Activated gamma-delta T cell treated with anti-CD3 and anti-CD28 coated beads, Interleukin-2, amount 50 U/mL, for 16 hours (primary cell): ENCODE measurements around the gene RIMS1.

Experiments used
- DNase-seq: peaks from one replicate; pipeline ENCODE4 v3.0.0-alpha.2; 2020; ENCODE audit warnings: low read depth

Gene RIMS1

DNA sequence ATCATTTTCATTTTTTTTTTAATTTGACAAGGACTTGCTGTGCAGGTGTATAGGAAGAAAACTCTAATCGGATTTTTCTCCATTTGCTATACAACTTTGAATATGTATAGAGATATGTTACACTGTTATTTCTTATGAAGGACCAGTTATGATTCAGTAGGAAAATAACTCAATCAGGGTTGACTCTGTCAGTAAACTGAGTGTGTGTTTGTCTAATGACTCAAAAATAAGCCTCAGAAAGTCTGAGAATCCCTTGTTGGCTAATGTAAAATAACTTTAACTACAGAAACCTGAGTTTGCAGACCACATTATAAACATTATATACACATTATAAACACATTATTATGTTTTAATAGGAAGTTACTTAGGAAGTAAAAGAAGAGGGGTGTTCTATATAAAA lies 352.6 kb downstream of the RIMS1 start:
- DNase-seq: no peak

DNA sequence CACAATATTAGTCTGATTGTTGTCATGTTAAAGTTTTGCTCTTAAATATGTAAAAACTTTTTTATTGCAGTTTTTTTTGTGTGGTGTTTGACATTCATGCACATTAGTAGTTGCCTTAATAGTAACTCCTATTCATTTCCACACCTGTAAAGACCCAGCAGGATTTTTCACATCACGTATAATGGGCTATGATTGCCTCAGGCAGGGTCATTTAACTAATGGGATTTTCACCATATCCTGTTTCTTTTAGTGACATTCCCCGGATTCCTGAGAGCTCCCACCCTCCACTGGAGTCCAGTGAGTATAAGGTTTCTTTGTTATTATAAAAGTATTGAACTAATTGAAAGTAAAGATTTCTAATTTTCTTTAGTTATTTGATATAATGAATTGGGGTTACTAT lies 359.2 kb downstream of the RIMS1 start:
- DNase-seq: no peak

DNA sequence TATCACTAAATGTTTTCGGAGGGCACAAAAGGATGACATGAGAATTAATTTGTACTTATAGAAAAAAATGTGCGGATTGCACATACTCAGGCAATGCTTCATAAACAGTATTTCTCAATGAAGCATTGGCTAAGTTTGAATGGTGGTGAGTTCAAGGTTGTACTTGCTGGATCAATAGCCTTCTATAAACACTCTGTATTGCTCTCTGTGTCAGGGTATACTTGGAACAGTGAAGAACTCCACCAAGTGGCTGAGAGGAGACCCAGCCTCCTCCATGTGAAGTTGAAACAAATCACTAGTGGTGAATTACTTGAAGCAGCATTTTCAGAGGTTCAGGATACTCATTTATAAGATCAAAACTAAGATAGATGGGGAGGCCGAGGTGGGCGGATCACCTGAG lies 360.6 kb downstream of the RIMS1 start:
- no peak for DNase-seq

DNA sequence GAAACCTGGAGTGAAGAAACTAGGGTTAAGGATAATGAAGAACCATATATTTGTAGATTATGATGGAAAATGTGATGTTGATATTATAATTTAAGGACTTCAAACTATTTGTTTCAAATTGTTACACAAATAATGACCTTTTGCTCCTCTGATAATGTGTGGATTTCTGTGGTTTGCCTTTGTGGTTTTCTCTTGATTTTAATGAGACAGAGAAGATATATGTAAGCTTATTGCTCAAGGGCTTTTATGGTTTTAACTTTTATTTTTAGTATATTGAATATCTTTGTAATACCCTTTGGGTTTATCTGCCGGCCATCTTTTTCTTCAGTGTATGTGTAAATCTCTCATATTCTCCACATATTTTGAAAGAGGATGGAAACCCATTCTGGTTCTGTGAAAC lies 362.3 kb downstream of the RIMS1 start:
- no peak for DNase-seq

DNA sequence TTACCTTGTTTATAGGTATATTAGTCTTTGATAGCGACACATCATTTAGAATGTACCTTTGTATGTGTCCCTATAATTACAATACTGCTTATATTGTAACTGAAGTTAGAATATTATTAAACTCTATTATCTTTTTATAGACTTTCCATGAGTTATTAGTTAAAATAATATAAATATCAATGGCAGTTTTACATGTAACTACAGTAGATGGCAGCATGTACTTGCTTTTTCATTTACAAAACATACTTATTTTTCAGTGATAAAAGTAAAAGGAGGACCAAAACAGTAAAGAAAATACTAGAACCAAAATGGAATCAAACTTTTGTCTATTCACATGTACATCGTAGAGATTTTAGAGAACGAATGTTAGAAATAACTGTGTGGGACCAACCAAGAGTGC lies 364.3 kb downstream of the RIMS1 start:
- DNase-seq: no peak

DNA sequence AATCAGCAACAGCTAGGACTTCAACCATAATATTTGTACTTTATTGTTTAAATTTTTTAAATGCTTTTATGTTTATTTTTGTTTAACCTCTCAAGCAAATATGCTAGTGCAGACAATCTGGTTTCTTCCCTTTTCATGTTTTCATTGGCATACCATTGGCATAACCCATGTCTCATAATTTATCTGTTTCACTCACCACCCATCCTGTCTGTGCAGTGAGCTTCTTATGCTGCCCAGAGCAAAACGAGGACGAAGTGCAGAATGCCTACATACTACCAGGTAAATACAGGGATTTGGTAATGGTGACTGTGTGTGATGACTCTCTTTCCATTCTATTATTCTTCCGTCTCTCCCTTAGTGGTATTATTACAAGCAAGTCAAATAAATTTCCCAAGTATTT lies 374.1 kb downstream of the RIMS1 start:
- no peak for DNase-seq

DNA sequence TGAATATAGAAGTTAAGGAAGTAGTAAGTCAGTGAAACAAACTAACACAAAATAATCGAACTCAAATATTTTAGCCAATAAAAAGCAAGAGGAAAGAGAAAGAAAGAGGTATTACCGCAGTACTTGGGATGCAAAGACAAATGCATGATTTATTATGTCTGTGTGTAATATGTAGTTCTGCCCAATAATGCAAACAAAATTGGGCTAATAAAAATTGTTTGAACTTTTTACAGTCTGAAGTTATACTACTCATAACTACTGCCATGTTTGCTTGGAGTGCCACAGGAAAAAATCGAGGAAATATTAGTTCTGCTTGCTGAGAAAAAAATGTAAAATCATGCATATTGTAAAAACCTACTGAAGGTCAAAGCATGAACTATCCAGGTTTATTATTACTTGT lies 375.2 kb downstream of the RIMS1 start:
- DNase-seq: no peak

DNA sequence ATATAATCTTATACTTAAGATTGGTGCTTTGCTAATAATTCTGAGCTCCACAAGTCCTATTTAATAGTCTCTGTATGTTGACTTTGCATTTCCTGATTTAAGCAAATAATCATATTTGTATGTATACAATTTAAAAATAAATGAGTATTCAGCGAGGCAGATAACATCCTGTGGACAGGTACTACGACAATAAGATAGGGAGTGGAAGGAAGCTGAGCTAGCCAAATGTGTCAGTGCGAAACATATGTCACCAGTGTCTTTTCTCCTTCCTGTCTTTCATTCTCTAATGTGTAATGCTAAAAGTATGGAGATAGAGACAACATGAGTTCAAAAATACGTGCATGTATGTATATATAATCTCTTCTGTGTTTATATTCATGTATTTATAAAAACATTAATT lies 375.9 kb downstream of the RIMS1 start:
- no peak for DNase-seq

DNA sequence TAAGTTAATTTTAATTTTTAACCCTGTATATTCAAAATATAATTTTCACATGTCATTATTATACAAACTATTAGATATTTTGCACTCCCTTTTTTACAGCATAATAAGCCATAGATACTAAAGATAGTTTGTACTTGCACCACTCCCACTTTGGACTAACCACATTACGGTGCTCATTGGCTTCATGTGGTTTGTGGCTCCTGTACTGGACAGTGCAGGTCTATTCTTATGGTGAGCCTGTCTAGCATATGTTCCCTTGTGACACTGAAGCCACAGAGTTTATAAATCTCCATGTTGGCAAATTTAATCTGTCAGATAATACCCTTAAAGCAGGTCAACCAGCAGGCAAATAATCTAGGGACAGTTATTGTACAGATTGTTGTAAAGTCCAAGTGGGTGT lies 381.1 kb downstream of the RIMS1 start:
- no peak for DNase-seq

DNA sequence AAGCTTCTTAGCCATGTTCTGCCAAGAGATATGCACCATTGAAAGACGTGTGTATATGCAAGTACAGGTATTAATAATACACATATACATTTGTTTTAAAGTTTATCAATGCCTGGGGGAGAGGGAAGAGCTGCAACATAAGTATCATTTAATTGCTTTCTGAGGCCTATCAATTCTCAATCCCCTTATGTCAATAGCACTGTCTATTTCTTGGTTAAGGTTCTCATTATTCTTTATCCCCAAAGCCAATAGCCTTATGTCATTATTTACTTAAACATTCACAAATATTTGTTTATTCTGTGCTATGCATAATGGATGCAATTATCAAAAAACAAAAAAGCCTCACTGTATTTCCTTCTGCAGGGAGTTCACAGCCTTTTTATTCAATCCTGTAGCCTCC lies 385.2 kb downstream of the RIMS1 start:
- no peak for DNase-seq

DNA sequence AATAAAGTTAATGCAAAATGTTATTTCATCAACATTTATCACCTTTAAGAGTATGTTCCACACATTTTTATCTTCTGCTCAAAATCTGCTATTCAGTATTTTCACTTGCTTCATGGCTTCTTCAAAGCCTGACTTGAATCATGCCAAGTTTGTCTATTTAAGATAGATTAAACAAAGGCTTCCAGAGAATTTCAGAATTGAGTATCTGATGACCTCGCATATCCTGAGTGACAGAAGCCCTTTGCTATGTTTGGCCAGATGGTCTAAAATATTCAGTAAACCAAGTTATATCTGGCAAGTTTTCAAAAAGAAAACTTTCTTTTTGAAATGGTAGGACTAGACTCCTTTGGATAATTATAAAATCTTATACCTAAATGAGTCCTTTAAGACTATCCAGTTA lies 386.6 kb downstream of the RIMS1 start:
- no peak for DNase-seq

DNA sequence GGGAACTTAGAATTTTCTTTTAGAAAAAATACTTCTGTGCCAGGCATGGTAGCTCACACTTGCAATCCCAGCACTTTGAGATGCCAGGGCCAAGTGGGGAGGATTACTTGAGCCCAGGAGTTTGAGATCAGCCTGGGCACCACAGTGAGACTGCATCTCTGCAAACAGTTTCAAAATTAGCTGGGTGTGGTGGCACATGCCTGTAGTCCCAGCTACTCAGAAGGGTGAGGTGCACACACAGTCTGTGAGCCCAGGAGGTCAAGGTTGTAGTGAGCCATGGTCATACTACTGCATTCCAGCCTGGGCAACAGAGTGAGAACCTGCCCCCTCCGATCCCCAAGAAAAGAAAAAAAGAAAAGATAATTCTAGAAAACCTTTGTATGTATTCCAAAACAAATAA lies 389.5 kb downstream of the RIMS1 start:
- no peak for DNase-seq

DNA sequence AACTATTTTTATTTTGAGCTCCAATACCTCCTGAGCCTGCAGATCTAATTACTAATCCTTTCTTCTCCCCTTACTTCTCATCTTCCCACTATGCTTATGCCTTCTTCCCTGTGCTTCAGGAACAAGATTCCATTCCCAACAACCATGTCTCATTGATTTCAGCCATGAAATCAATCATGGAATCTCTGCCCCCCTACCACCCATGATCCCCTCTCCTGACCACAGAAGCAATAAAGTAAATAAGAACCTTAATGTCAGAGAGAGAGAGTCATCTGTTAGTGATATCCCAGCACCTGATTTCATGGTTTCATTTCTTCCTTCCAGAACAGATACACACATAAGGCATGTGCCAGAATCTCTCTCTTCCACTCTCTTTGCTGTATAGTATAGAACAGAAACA lies 395.9 kb downstream of the RIMS1 start:
- no peak for DNase-seq

DNA sequence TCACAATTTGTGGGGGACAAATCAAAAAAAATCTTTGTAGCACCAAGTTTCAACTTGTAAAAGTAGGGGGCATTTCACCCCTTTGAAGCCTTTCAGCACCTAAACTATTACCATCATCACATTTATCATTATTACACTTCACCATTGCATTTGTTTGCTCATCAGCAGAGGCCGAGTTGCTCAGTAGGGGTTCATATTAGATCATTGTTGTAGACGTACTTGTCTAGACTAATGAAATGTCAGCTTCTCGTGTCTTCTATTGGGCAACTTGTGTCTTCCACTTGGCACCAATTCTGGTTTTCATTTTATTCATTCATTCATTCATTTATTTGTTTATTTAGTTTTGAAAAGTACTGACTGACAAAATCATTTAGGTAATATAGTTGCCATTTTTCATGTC lies 397.2 kb downstream of the RIMS1 start:
- DNase-seq: no peak

DNA sequence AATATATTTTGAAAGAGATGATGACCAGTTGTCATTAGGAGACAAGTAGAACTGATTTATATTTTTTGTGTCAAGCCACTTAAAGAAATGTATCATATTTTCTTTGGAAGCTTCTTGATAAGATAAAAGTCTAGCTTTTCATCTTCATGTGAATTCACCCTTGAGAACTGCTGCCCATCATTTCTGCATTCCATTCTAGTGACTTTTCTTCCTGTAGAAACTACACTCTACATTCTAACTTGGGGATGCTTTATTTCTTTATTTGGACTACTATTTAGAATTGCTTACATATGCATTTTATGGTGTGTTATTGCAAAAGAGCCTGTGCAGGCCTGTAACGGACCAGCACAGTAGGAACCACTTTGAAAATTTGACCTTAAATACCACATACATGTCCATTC lies 400.6 kb downstream of the RIMS1 start:
- DNase-seq: no peak

DNA sequence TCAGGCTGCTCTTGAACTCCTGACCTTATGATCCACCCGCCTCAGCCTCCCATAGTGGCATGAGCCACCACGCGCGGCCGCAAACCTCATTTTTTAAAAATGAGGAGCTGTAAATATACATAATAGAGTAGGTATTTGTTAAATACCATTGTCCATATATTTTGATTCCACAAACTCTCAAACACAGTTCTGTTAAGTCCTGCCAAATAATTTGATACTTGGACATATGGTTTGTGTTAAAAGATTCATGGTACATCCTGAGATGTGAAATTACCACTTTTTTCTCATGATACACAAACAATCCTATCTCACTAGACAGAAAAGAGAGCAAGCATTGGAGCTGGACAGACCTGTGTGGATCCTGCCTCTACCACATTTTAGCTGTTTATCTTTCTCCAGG lies 401.5 kb downstream of the RIMS1 start:
- no peak for DNase-seq

DNA sequence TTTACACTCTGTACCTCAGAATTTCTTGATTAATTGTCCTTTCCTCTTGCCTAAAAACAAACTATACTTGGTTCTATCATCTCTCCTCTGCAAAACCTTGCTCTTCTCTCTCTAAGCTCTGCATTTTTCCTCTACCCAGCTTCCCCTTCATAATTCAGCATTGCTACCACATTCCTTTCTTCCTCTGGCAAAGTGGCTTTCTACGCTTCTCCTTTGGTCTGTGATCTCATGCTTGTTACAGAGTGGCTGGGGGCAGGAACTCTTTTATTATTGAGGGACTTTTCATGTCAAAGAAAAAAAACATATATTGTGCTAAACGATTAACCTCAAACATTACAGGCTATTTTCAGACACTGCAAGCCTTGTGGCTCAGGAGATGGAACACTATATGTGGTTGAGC lies 402.2 kb downstream of the RIMS1 start:
- DNase-seq: no peak

DNA sequence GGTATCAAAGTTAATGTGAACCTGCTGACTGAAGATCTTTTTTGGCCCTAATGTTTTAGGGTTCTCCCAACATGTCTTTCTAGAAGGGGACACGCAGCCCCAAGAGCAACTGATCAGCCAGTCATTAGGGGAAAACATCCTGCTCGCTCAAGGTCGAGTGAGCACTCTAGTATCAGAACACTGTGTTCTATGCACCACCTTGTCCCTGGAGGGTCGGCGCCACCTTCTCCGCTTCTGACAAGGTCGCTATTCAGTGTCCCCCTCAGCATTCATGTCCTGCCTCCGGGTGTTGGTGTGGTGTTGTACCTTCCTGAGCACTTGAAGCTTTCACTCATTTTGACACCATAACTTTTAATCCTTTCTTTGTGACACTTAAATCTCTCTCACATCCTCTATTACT lies 404.3 kb downstream of the RIMS1 start:
- no peak for DNase-seq

DNA sequence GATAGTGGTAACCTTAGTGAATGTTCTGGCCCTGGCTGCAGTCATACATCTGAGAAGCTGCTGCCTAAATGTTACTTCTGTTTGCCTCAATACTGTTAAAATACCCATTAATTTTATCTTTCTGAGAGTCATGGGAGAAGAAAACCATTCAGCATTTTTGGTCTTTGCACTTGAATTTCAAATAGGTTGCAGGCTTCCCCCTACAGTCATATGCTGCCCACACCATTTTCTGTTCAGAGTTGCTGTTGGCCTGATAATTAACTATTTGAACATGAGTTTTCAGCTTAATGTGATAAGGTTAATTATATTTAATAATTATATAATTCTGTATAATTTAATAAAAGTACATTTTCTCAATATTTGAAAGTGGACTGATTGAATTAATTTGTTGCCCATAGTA lies 410.0 kb downstream of the RIMS1 start:
- DNase-seq: no peak

DNA sequence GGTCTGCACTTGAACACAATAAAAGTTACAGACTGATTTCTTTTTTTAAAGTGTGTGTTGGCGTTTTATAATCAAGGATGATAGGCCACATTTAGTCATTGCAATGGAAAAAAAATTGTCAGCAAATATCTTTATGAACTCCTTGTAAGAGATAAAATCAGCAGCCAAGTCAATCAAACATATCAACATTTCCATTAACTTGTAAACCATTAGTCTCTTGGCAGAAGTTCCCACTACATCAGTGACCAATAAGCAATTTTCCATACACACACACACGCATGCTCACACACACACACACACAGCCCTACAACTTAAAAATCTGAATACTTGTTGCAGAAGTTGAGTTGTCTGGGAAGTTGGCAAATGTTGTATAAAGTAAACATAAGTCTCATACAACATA lies 419.6 kb downstream of the RIMS1 start:
- no peak for DNase-seq

DNA sequence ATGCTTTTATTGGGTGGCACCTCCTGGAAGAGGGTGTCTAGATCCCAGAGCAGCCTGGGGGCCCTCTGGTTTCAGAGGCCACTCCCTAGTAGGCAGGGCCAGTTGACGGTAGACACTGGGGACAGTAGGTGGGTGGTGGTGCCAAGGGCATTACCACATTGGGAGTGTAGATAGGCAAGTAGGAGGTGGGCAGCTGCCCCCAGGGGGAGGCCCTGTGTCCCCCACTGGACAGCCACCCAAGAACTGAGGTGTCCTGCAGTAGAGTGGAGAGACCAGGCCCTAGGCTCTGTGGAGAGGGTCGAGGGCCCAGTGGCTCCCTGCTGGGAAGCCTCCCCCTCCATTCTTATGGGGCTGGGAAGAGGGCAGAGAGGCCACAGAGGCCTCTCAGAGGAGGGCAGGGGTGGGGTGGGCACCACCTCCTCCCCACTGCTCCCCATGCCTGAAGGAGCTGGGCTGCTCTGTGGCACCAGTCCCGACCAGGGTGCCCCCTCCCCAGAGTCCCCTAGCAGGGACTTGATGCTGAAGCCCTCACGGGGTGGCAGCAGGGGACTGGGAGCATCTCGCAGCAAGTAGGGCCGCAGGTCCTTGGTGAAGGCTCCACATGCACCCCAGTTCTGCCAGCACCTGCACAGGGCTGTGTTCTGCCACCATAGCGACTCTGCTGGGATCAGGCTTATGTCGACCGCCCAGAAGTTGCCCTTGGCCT lies 430.5 kb downstream of the RIMS1 start:
- no peak for DNase-seq

DNA sequence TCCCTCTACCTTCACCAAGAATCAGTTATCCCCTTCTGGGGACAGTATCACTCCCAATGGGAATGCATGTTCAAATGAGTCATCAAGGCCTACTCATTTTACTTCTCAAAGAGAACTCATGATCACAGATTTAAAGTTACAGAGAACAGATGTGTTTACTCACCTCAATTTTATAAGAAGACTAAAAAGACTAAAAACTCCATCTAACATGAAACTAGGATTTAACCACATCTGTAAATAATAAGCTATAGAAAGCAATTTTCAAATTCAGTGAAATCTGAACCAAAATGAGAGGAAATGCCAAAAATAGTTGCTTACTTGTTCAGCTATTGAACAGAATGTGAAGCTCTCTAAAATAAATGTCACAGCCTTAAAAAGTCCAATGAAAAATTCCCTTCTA lies 435.4 kb downstream of the RIMS1 start:
- DNase-seq: no peak

DNA sequence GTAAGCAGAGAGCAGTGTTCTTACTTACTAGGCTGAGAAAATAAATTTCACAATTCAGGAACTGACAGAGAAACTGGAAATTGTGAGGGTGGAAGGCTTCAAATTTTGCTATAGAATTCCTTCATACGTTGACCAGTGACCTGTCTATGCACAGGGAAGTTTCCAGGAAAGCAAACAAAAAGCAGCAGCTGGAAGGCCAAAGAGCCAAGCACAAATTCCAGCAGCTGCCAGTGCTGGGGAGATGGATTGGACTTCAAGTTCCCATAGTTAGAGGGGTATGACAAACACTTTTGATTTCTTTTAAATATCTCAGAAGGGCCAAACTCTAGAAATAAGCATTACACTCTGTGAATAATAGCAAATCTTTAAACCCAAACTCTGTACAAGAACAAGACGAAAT lies 436.4 kb downstream of the RIMS1 start:
- no peak for DNase-seq

DNA sequence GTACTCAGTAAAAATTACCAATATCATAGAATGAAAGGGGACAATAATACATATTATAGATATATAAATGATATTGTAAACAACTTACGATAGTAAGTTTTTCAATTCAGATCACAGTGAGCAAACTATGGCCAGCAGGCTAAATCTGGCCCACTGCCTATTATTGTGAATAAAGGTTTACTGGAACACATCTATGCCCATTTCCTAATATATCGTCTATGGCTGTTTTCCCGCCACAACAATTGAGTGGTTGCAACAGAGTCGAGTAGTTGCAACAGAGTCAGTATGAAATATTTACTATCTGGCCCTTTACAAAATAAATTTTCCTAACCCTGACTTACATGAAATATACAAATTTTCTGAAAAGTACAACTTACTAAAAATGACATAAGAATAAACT lies 438.2 kb downstream of the RIMS1 start:
- no peak for DNase-seq

DNA sequence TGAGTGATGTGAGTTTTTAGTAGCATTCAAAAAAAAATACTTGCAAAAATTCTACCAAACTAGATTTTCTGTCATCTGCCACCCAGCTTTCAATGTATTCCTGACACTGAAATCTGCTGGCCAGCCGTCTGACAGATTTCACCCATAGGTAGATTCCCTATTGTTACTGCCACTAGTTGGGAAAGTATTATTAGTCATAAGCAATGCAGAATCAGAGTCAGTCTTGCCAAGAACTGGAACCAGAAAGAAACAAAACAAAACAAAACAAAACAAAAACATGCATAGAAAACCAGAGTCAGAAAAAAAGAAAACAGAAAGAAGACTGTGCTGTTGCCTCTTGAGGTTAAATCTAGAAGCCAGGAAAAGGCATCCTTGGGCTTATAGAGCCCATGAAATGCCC lies 442.4 kb downstream of the RIMS1 start:
- no peak for DNase-seq
